HepG2 (cell line): ENCODE results near the gene KLHL35. TPM values are rescaled to one million over a fixed set of nuclear protein-coding genes. Genes with fewer than 3 reads are reported as not detected.

Source experiments
- ADNP ChIP-seq: sonication (generic); formaldehyde crosslinking; IDR thresholded peaks from 2 replicates; pipeline ENCODE4 v1.4.0; 2020; ENCODE audit warnings: missing genetic modification reagents
- ARNT2 ChIP-seq: sonication (generic); formaldehyde crosslinking; IDR thresholded peaks from 2 replicates; pipeline ENCODE4 v1.8.0; 2022; ENCODE audit warnings: mild to moderate bottlenecking, low read depth, missing genetic modification reagents, moderate library complexity
- ATF2 ChIP-seq: sonication (generic); formaldehyde crosslinking; IDR thresholded peaks from 2 replicates; pipeline ENCODE4 v1.4.0; 2020; ENCODE audit warnings: missing genetic modification reagents
- BHLHE40 ChIP-seq: IDR thresholded peaks from 2 replicates; pipeline ENCODE4 v1.6.1; 2011; ENCODE audit warnings: low read length, improper control_type of control experiment
- HBP1 ChIP-seq: IDR thresholded peaks from 2 replicates; pipeline ENCODE4 v1.6.1; 2016; ENCODE audit warnings: low read depth, control low read depth
- MBD4 ChIP-seq: IDR thresholded peaks from 2 replicates; pipeline ENCODE4 v1.6.1; 2012; ENCODE audit warnings: low read length, inconsistent platforms, borderline replicate concordance
- MIER3 ChIP-seq: IDR thresholded peaks from 2 replicates; pipeline ENCODE4 v1.6.1; 2016; ENCODE audit warnings: missing compliant biosample characterization, borderline replicate concordance
- MYNN ChIP-seq: sonication (generic); formaldehyde crosslinking; IDR thresholded peaks from 2 replicates; pipeline ENCODE4 v1.4.0; 2020; ENCODE audit warnings: mild to moderate bottlenecking, low read depth, missing genetic modification reagents
- NBN ChIP-seq: fragments of 450-650 bp; conservative IDR thresholded peaks from 2 replicates; pipeline ENCODE4 v1.6.1; 2017
- RAD21 ChIP-seq: fragments of 450-650 bp; formaldehyde crosslinking; IDR thresholded peaks from 2 replicates; pipeline ENCODE4 v1.5.0; 2020; ENCODE audit warnings: mild to moderate bottlenecking
- RXRB ChIP-seq: IDR thresholded peaks from 2 replicates; pipeline ENCODE4 v1.6.1; 2016; ENCODE audit warnings: borderline replicate concordance, missing genetic modification reagents, missing compliant biosample characterization
- SUZ12 ChIP-seq: fragments of 150-350 bp; IDR thresholded peaks from 2 replicates; pipeline ENCODE4 v1.6.1; 2014; ENCODE audit warnings: low read depth, low read length
- TFE3 ChIP-seq: IDR thresholded peaks from 2 replicates; pipeline ENCODE4 v1.6.1; 2016
- TIGD3 ChIP-seq: sonication (generic); formaldehyde crosslinking; IDR thresholded peaks from 2 replicates; pipeline ENCODE4 v1.5.1; 2020; ENCODE audit warnings: mild to moderate bottlenecking, missing genetic modification reagents, borderline replicate concordance
- XRCC5 ChIP-seq: fragments of 200-400 bp; formaldehyde crosslinking; optimal IDR thresholded peaks from 2 replicates; pipeline ENCODE3; 2017; ENCODE audit warnings: mild to moderate bottlenecking, low read length
- ZBTB44 ChIP-seq: sonication (generic); formaldehyde crosslinking; IDR thresholded peaks from 2 replicates; pipeline ENCODE4 v1.4.0; 2020; ENCODE audit warnings: missing genetic modification reagents
- ZFP36 ChIP-seq: fragments of 150-350 bp; IDR thresholded peaks from 2 replicates; pipeline ENCODE4 v1.6.1; 2018; ENCODE audit warnings: borderline replicate concordance, low read length, low read depth; ENCODE audit not compliant: partially characterized antibody
- ZNF296 ChIP-seq: sonication (generic); formaldehyde crosslinking; conservative IDR thresholded peaks from 2 replicates; pipeline ENCODE4 v1.5.0; 2020; ENCODE audit warnings: mild to moderate bottlenecking, missing genetic modification reagents
- ZNF362 ChIP-seq: sonication (generic); formaldehyde crosslinking; IDR thresholded peaks from 2 replicates; pipeline ENCODE4 v1.4.0; 2020; ENCODE audit warnings: missing genetic modification reagents, mild to moderate bottlenecking, borderline replicate concordance
- ZNF367 ChIP-seq: sonication (generic); formaldehyde crosslinking; IDR thresholded peaks from 2 replicates; pipeline ENCODE4 v1.4.0; 2020; ENCODE audit warnings: missing genetic modification reagents, borderline replicate concordance
- ZNF580 ChIP-seq: IDR thresholded peaks from 2 replicates; pipeline ENCODE4 v1.6.1; 2016; ENCODE audit warnings: low read depth, borderline replicate concordance
- ZNF605 ChIP-seq: sonication (generic); formaldehyde crosslinking; IDR thresholded peaks from 2 replicates; pipeline ENCODE4 v1.8.0; 2022; ENCODE audit warnings: mild to moderate bottlenecking, missing genetic modification reagents
- ZNF768 ChIP-seq: sonication (generic); formaldehyde crosslinking; IDR thresholded peaks from 2 replicates; pipeline ENCODE4 v1.4.0; 2020; ENCODE audit warnings: missing genetic modification reagents
- polyA plus RNA-seq, 8 experiments: library from polyadenylated mRNA; depleted of rRNA in 3 of 8; stranded (reverse) in 7 of 8; unstranded in 1 of 8; fragments of >200 nt; fragmentation: Illumina TruSeq in 4 of 8; extraction: Trizol in 4 of 8; gene quantifications; 2 replicates each; pipeline versions ENCODE4 v1.2.1 to v1.2.3, GENCODE V29; 2011 to 2016; ENCODE audit warnings: low read depth in 4 of 8, missing spikeins in 1 of 8, mixed read lengths in 1 of 8; ENCODE audit not compliant: insufficient read depth in 1 of 8
- total RNA-seq, 5 experiments: library from RNA; depleted of rRNA; stranded (reverse); fragments of >200 nt; fragmentation: Illumina TruSeq; extraction: Trizol; gene quantifications; 2 replicates each; pipeline ENCODE4 v1.2.3, GENCODE V29; 2016; ENCODE audit warnings: low read depth in 1 of 5

Gene KLHL35
- total and polyA plus RNA-seq, 2 of the 13 experiments (the other 11 are each of a cell fraction or from before 2014, with no cell fraction given): not detected

- TF ChIP-seq TIGD3 (CRISPR knock-in tag) (no peak), MYNN (CRISPR knock-in tag) (no peak), RAD21 (CRISPR knock-in tag) (0 out of 2 replicates have a peak, but pooled peaks have one; percentile 12), NBN (no peak), ZNF296 (no peak), RXRB (CRISPR knock-in tag) (no peak), ZBTB44 (CRISPR knock-in tag) (no peak), SUZ12 (no peak), TFE3 (CRISPR knock-in tag) (no peak), BHLHE40 (no peak), ZFP36 (no peak), HBP1 (no peak), ZNF362 (CRISPR knock-in tag) (no peak), ATF2 (no peak), ZNF605 (CRISPR knock-in tag) (no peak), ZNF768 (CRISPR knock-in tag) (no peak), XRCC5 (peak; percentile 32), ADNP (CRISPR knock-in tag) (0 out of 2 replicates have a peak, but pooled peaks have one; percentile 16), ZNF367 (CRISPR knock-in tag) (no peak), MBD4 (no peak), ZNF580 (CRISPR knock-in tag) (no peak), MIER3 (CRISPR knock-in tag) (no peak), ARNT2 (CRISPR knock-in tag) (no peak)
Measured at GRCh38 chr11:75376175-75376574, 56.8 kb downstream of the KLHL35 start (continued).
